HL-60/S4 treated with phorbol 12-myristate 13-acetate at 8.2 ng/mL for 4 days and 3 days (cell line): ENCODE data around the gene FCRL4.

Experiments used
- in situ Hi-C: fragments of 300-500 bp; cut with MboI; formaldehyde crosslinking; loops from 2 replicates; pipeline ENCODE4 v1.15.0; 2022; ENCODE audit warnings: low sequenced_read_pairs

FCRL4 gene

GRCh38 chr1:157597959-157598667 lies at the start of gene FCRL4:
Gene FCRL4, minus strand, starts transcription at chr1:157598085. Its CDS starts 141 bp downstream, at chr1:157597944.
- in situ Hi-C loops = loop anchor here (25.0 kb wide), 1 partner anchor 339 kb away; no protein-coding TSS in a partner anchor

GRCh38 chr1:157646144-157646543 lies 48.3 kb upstream of the FCRL4 start:
- in situ Hi-C loops = no loop called here

- in situ Hi-C loops = no loop called here
Observed at GRCh38 chr1:157641177-157641576, 43.3 kb upstream of the FCRL4 start.

- in situ Hi-C loops = no loop called here
Observed at GRCh38 chr1:157639800-157640199, 41.9 kb upstream of the FCRL4 start.

- in situ Hi-C loops = no loop called here
Observed at GRCh38 chr1:157628773-157629172, 30.9 kb upstream of the FCRL4 start.

- in situ Hi-C loops = no loop called here
Observed at GRCh38 chr1:157626099-157626498, 28.2 kb upstream of the FCRL4 start.

- in situ Hi-C loops = no loop called here
Observed at GRCh38 chr1:157624471-157624870, 26.6 kb upstream of the FCRL4 start.

- in situ Hi-C loops = no loop called here
Observed at GRCh38 chr1:157622471-157622870, 24.6 kb upstream of the FCRL4 start.

GRCh38 chr1:157618190-157618589 lies 20.3 kb upstream of the FCRL4 start:
- in situ Hi-C loops = no loop called here

- in situ Hi-C loops = no loop called here
Observed at GRCh38 chr1:157600236-157600635, 2.4 kb upstream of the FCRL4 start.

GRCh38 chr1:157596384-157596783 lies 1.5 kb downstream of the FCRL4 start:
- in situ Hi-C loops = loop anchor here (25.0 kb wide), 1 partner anchor 341 kb away; no protein-coding TSS in a partner anchor

- in situ Hi-C loops = loop anchor here (25.0 kb wide), 1 partner anchor 342 kb away; no protein-coding TSS in a partner anchor
Observed at GRCh38 chr1:157595356-157595755, 2.5 kb downstream of the FCRL4 start.

- in situ Hi-C loops = loop anchor here (25.0 kb wide), 1 partner anchor 351 kb away; no protein-coding TSS in a partner anchor
Observed at GRCh38 chr1:157585984-157586383, 11.9 kb downstream of the FCRL4 start.

- in situ Hi-C loops = loop anchor here (25.0 kb wide), 1 partner anchor 353 kb away; no protein-coding TSS in a partner anchor
Observed at GRCh38 chr1:157584503-157584902, 13.4 kb downstream of the FCRL4 start.

- in situ Hi-C loops = loop anchor here (25.0 kb wide), 1 partner anchor 356 kb away; no protein-coding TSS in a partner anchor
Observed at GRCh38 chr1:157580828-157581210, 17.1 kb downstream of the FCRL4 start.

GRCh38 chr1:157580179-157580827 lies 17.6 kb downstream of the FCRL4 start:
- in situ Hi-C loops = loop anchor here (25.0 kb wide), 1 partner anchor 357 kb away; no protein-coding TSS in a partner anchor

GRCh38 chr1:157577420-157577819 lies 20.5 kb downstream of the FCRL4 start:
- in situ Hi-C loops = loop anchor here (25.0 kb wide), 1 partner anchor 360 kb away; no protein-coding TSS in a partner anchor

GRCh38 chr1:157575744-157576143 lies 22.1 kb downstream of the FCRL4 start:
- in situ Hi-C loops = loop anchor here (25.0 kb wide), 1 partner anchor 362 kb away; no protein-coding TSS in a partner anchor

GRCh38 chr1:157574836-157575235 lies 23.0 kb downstream of the FCRL4 start:
- in situ Hi-C loops = loop anchor here (25.0 kb wide), 1 partner anchor 362 kb away; no protein-coding TSS in a partner anchor

GRCh38 chr1:157566484-157567300 lies 31.2 kb downstream of the FCRL4 start:
- in situ Hi-C loops = no loop called here

GRCh38 chr1:157562515-157562914 lies 35.4 kb downstream of the FCRL4 start:
- in situ Hi-C loops = no loop called here
